Endodermal cell (in vitro differentiated cells): ENCODE measurements around the gene WDFY3. TPM values are rescaled to one million over a fixed set of nuclear protein-coding genes. Genes with fewer than 3 reads are reported as not detected.

Experiments used
- DNase-seq: peaks from one replicate; pipeline ENCODE4 v3.0.0-alpha.2; 2017
- H3K27ac ChIP-seq: 2 replicates; pipeline ENCODE4 v1.5.1; 2013; ENCODE audit warnings: mild to moderate bottlenecking, low read depth, low read length, moderate library complexity
- H3K27me3 ChIP-seq: 2 replicates; pipeline ENCODE4 v1.6.1; 2013; ENCODE audit warnings: mild to moderate bottlenecking, low read length, moderate library complexity; ENCODE audit not compliant: insufficient read depth, control insufficient read depth, poor library complexity, severe bottlenecking
- H3K36me3 ChIP-seq: 2 replicates; pipeline ENCODE4 v1.7.0; 2013; ENCODE audit warnings: mild to moderate bottlenecking, low read length, moderate library complexity; ENCODE audit not compliant: control insufficient read depth, insufficient read depth
- H3K4me1 ChIP-seq: one replicate; pipeline ENCODE4 v1.7.0; 2013; ENCODE audit warnings: low read length; ENCODE audit not compliant: control insufficient read depth, insufficient read depth
- H3K4me3 ChIP-seq: 2 replicates; pipeline ENCODE4 v1.5.1; 2013; ENCODE audit warnings: mild to moderate bottlenecking, low read length, moderate library complexity
- H3K9ac ChIP-seq: 2 replicates; pipeline ENCODE4 v1.6.1; 2013; ENCODE audit warnings: mild to moderate bottlenecking, low read length, moderate library complexity; ENCODE audit not compliant: poor library complexity, severe bottlenecking; ENCODE audit errors: extremely low read depth
- H3K9me3 ChIP-seq: 2 replicates; pipeline ENCODE4 v1.6.1; 2013; ENCODE audit warnings: mild to moderate bottlenecking, low read length, moderate library complexity; ENCODE audit not compliant: control insufficient read depth
- H3K27ac Mint-ChIP-seq: 2 replicates; pipeline ENCODE4 v1.8.0; 2020; ENCODE audit warnings: mixed read lengths
- H3K27me3 Mint-ChIP-seq: 2 replicates; pipeline ENCODE4 v1.8.0; 2021; ENCODE audit warnings: mild to moderate bottlenecking, mixed read lengths; ENCODE audit not compliant: insufficient read depth
- H3K36me3 Mint-ChIP-seq: 2 replicates; pipeline ENCODE4 v1.8.0; 2020; ENCODE audit warnings: low read depth, mixed read lengths
- H3K4me1 Mint-ChIP-seq: 2 replicates; pipeline ENCODE4 v1.8.0; 2020; ENCODE audit warnings: mixed read lengths
- H3K4me3 Mint-ChIP-seq: 2 replicates; pipeline ENCODE4 v1.8.0; 2020; ENCODE audit warnings: mild to moderate bottlenecking, moderate library complexity, mixed read lengths
- H3K9me3 Mint-ChIP-seq: 2 replicates; pipeline ENCODE4 v1.8.0; 2020; ENCODE audit warnings: mild to moderate bottlenecking, mixed read lengths
- WGBS, 2 experiments: methylation state at CpG; one replicate each; pipeline versions ENCODE4 v1.1.5 to v1.1.7; 2013; ENCODE audit warnings: missing lambda C conversion rate in 2 of 2, mixed read lengths in 1 of 2; ENCODE audit not compliant: insufficient coverage in 1 of 2, insufficient read length in 1 of 2; 5-methylcytosine and 5-hydroxymethylcytosine counted together
- total RNA-seq, 2 donors: library from RNA; stranded (reverse); fragmentation: NEBNext Ultra II Directional in 1 of 2; extraction: Animal tissue kit (Norgen Biotek cat#: 25700) in 1 of 2; gene quantifications; 2 replicates in 1 of 2; 3 replicates in 1 of 2; pipeline ENCODE4 v1.2.1, GENCODE V29; 2021
- TF ChIP-seq, protein P1 (sequence below): fragments of 200-600 bp; sonication (generic); conservative IDR thresholded peaks from 2 replicates; pipeline ENCODE4 v1.5.0; 2021; ENCODE audit warnings: antibody characterized with exemption, mild to moderate bottlenecking

Gene WDFY3
- total RNA-seq, 2 donors from 2014 or later = 91.1 to 103 TPM

DNA sequence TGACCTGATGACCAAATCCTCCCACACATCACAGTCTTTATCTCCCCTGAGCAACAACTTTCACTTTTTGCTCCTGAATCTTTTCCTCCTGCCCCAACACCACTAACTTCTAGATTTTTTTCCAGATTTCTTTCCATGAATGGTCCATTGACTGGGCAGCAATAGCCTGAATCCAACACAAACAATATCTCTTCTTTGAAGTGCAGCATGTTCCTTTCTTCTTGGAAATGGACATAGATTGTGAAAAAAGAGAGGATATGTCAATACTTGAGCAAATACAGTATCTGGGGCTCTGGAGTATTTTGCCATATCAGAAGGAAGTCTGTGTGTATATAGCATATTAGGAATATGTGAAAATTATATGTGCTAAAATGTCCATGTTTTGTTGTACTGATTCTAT, 328.4 kb downstream of the WDFY3 start:
- TF ChIP-seq, protein P1, sequence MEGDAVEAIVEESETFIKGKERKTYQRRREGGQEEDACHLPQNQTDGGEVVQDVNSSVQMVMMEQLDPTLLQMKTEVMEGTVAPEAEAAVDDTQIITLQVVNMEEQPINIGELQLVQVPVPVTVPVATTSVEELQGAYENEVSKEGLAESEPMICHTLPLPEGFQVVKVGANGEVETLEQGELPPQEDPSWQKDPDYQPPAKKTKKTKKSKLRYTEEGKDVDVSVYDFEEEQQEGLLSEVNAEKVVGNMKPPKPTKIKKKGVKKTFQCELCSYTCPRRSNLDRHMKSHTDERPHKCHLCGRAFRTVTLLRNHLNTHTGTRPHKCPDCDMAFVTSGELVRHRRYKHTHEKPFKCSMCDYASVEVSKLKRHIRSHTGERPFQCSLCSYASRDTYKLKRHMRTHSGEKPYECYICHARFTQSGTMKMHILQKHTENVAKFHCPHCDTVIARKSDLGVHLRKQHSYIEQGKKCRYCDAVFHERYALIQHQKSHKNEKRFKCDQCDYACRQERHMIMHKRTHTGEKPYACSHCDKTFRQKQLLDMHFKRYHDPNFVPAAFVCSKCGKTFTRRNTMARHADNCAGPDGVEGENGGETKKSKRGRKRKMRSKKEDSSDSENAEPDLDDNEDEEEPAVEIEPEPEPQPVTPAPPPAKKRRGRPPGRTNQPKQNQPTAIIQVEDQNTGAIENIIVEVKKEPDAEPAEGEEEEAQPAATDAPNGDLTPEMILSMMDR = no peak
- H3K4me1 Mint-ChIP-seq = no peaks in the 10 kb centered on the region
- Histone ChIP-seq H3K27me3 (no peaks in the 10 kb centered on the region), H3K9ac (no peak overlapping the region), H3K4me3 (no peak overlapping the region), H3K36me3 (no peaks in the 10 kb centered on the region), H3K27ac (no peak overlapping the region), H3K4me1 (no peaks in the 10 kb centered on the region), H3K9me3 (no peaks in the 10 kb centered on the region)
- no peak for DNase-seq
- H3K36me3 Mint-ChIP-seq = peaks cover 14% of the 10 kb centered on the region
- no peaks in the 10 kb centered on the region for H3K9me3 Mint-ChIP-seq
- H3K4me3 Mint-ChIP-seq = no peak overlapping the region
- no peak overlapping the region for H3K27ac Mint-ChIP-seq
- H3K27me3 Mint-ChIP-seq = no peaks in the 10 kb centered on the region

GRCh38 chr4:84634961-84635360, 331.5 kb downstream of the WDFY3 start:
- no peaks in the 10 kb centered on the region for H3K9me3 Mint-ChIP-seq
- no peaks in the 10 kb centered on the region for H3K9me3 ChIP-seq
- no peak for DNase-seq
- no peak overlapping the region for H3K9ac ChIP-seq
- H3K4me1 ChIP-seq = no peaks in the 10 kb centered on the region
- H3K4me3 ChIP-seq = no peak overlapping the region
- TF ChIP-seq, protein P1 = no peak
- H3K27me3 ChIP-seq = no peaks in the 10 kb centered on the region
- no peaks in the 10 kb centered on the region for H3K36me3 ChIP-seq
- no peak overlapping the region for H3K4me3 Mint-ChIP-seq
- H3K27ac ChIP-seq = no peak overlapping the region
- 95 to 100% methylated on average over 1 of the region's 1 CpG for WGBS, 2 experiments
- H3K4me1 Mint-ChIP-seq = no peaks in the 10 kb centered on the region
- no peak overlapping the region for H3K27ac Mint-ChIP-seq
- H3K27me3 Mint-ChIP-seq = no peaks in the 10 kb centered on the region
- peaks cover 6% of the 10 kb centered on the region for H3K36me3 Mint-ChIP-seq

DNA sequence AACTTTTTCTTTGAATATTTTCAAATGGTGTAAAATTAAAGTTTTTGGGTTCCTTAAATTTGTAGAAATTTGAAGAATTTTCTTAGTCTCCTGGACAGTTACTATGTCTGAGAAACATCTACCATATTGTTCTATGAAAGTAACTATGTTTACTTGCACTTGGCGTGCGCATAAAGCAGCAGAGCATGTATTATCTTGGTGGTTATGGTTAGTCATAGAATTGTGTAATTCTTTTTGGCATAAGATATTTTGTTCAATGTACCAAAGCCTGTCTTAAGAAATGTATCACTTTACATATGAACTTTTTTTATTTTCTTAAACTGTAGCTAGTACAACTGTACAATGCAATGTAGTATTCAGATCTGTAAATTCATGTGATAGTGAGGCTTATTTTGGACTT, 334.4 kb downstream of the WDFY3 start:
- Mint-ChIP-seq H3K36me3 (peaks cover 6% of the 10 kb centered on the region), H3K27ac (no peak overlapping the region), H3K4me3 (no peak overlapping the region), H3K4me1 (no peaks in the 10 kb centered on the region), H3K27me3 (no peaks in the 10 kb centered on the region), H3K9me3 (no peaks in the 10 kb centered on the region)
- WGBS, 2 experiments = 100% methylated on average over 2 of the region's 2 CpGs
- Histone ChIP-seq H3K27me3 (no peaks in the 10 kb centered on the region), H3K36me3 (no peaks in the 10 kb centered on the region), H3K4me3 (no peak overlapping the region), H3K27ac (no peak overlapping the region), H3K9ac (no peak overlapping the region), H3K9me3 (no peaks in the 10 kb centered on the region), H3K4me1 (no peaks in the 10 kb centered on the region)
- DNase-seq = no peak
- TF ChIP-seq, protein P1 = no peak
